DND-41 (cell line): ENCODE measurements around the gene STAB2.

Source experiments
- CTCF ChIP-seq: IDR thresholded peaks from 2 replicates; pipeline ENCODE4 v1.5.1; 2012; ENCODE audit warnings: borderline replicate concordance, low read length, moderate library complexity, mild to moderate bottlenecking; ENCODE audit not compliant: poor library complexity, severe bottlenecking; ENCODE audit errors: extremely low read depth
- EZH2 ChIP-seq: IDR thresholded peaks from 3 replicates; pipeline ENCODE4 v1.6.1; 2012; ENCODE audit warnings: borderline replicate concordance, low read depth, mild to moderate bottlenecking, moderate library complexity, low read length, inconsistent platforms; ENCODE audit not compliant: severe bottlenecking

GRCh38 chr12:103779410-103780092, 192.5 kb downstream of the STAB2 start:
- no peak for TF ChIP-seq CTCF
- TF ChIP-seq EZH2: no peak
